HG02870 (cell line): ENCODE data around the gene ATAT1.
A peak's percentile ranks its signal among the peaks of the same experiment; 100 is the strongest.
"Not testable (repeated sequence)": the region's sequence is repeated elsewhere in the genome, so short reads cannot be mapped to it uniquely, and the experiment has no call there.

Experiments used
- ATAC-seq: cut with Tn5 transposase; IDR thresholded peaks from one replicate; pipeline ENCODE4 v1.9.1; 2021; ENCODE audit warnings: mild to moderate bottlenecking, moderate library complexity; ENCODE audit not compliant: unreplicated experiment

Gene ATAT1

DNA sequence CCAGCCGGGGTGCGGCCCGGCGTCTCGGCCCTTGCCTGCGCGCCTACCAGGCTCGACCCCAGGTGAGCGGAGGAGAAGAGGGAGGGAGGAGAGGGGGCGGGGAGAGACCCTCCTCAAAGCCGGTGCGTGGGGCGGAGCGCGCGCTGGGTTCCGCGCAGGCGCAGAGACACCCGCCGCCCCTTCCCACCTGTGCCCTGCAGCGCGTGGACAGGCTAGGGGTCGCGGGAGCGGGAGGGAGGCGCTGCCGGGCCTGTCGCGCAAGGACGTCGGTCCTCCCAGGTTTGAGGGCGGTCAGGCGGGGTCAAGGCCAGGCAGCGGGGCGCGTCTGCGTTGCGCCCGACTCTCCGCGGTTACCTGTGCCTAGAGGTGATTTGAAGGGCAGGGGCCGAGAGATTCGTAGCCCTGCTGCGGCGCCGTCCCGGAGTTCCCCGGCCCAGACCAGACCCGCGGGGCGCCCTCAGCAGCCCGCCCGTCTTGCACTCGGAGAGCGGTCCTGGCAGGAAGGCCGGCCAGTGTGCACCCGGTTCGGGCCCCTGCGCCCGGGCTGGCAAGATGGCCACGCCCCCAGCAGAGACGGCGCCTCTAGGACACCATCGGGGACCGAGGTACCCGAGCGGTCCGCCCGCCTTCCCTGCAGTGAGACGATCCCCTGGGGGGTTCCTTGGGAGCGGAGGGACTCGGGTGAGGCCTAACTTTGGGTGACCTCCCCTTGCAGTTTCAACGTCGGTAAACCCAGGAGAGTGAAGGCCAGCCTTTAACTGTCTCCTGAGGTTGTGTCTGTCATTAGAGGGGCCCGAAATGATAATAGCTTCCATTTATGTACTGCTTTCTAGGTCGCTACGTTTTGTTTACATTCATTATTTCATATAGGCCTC is 20.8 kb downstream of the ATAT1 start:
- peak; percentile 49 for ATAC-seq

DNA sequence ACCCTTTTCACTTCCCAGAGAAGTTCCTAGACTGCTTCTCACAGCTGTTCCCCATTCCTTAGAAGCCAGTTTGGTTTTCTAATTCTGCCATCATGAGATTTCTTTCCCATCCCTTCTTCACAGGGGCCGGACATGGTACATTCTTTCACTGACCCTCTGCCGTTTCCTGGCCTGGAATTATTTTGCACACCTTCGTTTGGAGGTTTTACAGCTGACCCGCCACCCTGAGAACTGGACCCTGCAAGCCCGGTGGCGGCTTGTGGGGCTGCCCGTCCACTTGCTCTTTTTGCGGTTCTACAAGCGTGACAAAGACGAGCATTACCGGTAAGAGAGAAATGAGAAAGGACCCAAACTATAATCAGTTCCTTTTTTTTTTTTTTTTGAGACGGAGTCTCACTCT is 24.5 kb downstream of the ATAT1 start:
- ATAC-seq: no peak

DNA sequence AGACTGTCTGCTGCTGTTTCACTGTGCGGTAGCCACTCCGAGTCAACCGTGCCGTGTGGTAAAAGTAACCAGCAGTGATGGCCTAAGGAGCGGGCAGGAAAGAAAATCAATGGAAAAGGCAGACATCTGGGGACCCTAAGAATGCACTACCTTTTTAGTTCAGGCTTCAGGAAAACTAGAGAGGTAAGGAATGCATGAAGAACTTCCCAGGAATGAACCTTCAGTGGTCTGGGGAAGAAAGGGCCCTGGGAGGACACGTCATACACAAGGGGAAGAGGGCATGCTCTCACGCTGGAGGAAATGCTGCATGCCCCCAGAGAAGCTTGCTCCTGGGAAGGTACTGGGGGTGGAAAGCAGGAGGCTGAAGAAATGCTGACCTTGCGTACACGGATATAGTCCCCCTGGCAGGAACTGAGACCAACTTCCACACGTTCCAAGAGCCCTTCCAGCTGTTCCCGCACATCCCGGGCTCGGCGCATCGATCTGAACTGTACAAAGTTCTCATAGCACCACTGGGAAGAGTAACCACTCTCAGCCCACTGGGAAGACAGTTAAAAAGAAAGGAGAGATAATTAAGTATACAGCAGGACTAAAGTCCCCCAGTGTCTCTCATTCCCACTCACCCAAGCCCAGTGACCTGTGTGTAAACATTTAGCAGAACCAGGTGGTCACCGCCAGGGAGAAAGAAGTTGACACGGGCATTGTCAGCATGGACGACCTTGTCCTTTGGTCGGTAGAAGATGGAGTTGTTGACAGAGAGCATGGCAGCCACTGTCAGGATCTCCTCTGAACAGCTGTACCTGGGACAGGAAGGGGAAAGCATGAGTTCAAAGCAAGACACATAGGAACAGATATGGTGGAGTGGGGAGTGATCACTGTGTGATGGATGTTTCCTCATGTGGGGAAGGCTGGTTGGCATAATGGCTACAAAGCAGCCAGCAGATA is 28.4 kb downstream of the ATAT1 start:
- ATAC-seq: no peak

DNA sequence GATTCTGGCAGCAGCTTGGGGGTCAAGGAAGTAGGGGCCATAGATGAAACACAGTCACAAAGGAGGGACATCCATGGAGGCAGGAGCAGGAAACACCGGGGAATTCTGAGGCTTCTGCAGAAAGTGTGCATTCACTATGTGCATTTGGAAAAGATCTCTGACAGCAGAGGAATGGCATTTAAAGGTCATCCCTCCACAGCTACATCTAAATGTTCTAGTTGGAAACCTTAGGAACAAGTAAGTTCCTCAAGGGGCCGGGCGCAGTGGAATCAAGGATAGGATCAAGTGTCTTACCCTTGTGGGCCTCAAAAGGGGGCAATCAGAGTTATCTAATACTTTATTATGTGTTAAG is 29.0 kb downstream of the ATAT1 start:
- ATAC-seq: no peak

DNA sequence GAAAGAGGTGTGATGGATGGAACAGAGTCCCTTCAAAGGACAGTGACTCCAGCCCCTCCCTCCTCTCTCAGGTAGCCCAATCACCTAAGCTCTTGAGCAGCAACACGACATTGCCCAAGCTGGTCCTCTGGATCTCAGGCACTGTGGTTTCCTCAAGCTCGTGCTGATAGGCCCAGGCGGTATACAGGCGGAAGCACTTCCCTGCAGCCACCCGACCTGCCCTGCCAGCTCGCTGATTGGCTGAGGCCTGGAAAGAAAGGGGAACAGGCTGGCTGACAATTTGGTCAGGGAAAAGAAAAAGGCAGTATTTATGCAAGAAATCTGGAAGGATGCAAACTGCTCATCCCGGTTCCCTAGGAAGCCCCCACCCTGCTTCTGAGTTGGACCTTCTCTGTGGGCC is 29.8 kb downstream of the ATAT1 start:
- ATAC-seq: no peak

DNA sequence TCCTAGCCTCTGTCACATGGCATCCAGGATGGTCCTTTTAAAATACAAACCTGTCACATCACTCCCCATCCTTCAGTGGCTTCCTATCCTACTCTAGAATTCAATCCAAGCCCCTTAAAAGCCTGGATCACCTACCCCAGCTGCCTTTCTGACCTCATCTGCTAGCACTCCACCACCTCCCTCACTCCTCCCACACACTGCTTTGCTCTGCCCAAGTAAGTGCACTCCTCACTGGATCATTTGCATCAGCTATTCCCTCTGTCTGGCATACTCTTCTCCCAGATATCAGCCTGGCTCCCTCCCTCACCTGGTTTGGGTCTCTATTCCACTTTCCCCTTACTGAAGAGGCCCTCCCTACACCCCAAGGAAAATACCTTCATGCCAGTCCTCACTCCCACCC is 30.8 kb downstream of the ATAT1 start:
- no peak for ATAC-seq

DNA sequence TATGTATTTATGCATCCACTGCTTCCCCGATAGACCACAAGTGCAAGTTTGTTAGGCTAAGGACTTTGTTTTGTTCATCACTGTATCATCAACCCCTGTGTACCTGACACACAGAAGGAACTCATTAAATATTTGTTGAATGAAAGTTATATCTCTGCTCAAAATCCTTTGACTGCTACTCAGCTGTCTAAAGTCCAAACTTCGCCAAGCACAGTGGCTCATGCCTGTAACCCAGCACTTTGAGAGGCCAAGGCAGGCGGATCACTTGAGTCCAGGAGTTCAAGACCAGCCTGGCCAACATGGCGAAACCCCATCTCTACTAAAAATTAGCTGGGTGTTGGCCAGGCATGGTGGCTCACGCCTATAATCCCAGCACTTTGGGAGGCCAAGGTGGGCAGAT is 31.2 kb downstream of the ATAT1 start:
- not testable (repeated sequence) for ATAC-seq

DNA sequence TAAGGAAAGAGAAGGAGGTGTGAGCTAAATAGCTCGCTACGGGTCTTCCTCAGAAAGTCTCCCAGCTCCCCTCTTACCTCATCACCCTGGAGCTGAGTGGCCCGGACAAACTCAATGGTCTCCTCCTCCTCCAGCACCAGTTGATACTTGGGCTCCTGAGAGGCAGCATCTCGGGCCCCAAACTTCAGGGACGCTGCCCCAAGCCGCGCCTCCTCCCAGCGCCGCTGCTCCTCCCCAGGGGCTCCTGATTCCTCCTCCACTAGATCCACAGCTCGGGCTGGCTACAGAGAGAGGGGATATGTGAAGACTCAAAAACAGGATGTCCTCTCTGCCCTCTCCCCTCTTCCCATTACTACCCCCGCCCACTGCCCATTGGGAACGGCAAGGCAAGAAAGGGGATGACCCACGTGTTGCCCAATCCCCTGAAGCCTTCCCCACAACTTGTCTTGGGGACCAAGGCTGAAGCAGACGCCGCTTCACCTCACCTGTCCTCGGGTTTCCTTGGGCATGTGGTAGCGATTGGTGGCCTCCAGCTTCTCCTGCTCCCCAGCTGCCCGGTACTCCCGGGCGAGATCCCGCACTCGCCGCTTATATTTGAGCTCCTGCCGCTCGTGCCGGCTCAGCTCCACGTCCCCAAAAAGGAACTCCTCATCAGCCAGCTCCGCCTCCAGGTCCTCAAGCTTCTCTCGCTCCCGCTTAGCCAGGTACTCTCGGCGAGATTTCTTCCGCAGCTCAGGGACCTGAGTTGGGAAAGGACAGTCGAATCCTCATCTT is 38.5 kb downstream of the ATAT1 start:
- ATAC-seq: no peak

DNA sequence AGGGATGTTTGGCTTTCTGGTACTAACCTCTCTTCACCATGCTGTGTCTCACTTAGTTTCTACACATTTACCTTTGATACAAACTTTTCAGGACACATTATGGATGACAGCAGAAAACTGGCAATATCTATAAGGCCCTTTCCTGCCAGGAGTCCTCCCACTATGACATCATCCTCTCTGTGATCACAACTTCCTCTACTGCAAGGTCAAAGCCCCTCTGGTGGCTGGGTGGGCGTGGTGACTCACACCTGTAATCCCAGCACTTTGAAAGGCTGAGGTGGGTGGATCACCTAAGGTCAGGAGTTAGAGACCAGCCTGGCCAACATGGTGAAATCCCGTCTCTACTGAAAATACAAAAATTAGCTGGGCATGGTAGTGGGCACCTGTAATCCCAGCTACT is 39.6 kb downstream of the ATAT1 start:
- not testable (repeated sequence) for ATAC-seq

DNA sequence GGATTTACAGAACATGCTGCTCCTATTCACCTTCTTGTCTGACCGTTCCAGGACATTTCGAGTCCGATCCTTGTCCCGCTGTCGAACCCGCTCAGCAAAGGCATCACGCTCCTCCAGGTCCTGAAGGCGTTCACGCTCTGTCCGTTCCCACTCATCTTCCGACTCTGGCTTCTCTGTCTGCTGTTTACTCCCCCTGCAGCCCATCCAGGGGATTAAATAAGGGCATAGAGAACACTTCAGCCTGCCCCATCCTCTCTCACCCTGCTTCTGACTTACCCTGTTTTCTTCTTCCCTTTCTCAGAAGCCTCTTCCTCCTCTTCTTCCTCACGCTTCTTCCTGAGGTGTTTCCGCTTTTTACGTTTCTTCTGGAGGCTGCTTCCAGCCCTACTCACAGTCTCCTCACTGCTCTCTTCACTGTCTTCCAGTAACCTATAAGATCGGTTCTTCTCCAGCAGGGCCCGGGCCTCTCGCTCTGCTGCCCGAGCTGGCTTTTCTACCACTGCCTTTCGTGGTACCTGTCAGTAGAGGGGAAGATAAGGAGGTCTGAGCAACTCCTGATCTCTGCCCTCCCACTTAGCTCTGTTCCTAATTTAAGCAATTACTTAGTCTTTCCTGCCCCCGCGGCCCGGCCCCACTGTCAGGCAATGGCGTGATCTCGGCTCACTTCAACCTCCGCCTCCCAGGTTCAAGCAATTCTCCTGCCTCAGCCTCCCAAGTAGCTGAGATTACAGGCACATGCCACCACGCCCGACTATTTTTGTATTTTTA is 44.3 kb downstream of the ATAT1 start:
- ATAC-seq: no peak

DNA sequence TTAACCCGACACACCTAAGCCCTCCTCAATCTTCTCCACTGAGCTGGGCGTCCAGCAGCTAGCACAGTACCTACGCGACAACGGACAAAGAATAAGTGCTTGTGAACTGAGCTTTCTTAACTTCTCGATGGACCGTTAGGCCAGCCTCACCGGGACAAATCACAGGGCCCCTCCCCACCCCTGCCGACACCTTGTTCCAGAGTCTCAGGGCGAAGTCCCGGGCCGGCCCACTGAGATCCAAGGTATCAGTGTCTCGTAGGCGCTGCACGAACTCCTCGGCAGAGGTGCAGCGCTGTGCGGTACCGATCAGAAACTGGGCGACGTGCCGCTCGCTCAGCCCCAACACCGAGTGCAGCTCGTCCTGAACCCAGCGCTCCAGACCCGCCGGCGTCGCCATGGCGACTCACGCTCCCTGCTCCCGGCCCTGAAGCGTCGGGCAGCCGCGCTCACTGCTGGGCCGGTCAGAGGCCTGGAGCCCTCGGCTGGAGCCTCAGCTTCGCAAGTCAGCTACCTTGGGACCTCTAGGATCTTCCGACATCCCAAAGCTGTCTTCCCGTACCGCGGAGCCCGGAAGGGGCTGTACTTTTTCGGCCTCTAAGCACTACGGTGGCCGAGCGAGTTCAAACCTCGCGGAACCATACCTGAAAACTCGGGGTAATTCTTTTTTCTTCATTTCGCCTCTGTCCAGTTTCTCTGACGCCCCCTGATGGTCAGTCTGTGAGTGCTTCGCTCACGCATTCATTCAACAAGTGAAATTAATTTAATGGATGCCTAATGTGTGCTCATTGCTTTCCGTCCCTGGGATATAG is 46.0 kb downstream of the ATAT1 start, which contains the start of gene DHX16:
Gene DHX16, minus strand, starts transcription at position 562 of the 809 bp plus-strand sequence. Its CDS starts 165 bp downstream, at position 397.
- ATAC-seq: peak; percentile 71

DNA sequence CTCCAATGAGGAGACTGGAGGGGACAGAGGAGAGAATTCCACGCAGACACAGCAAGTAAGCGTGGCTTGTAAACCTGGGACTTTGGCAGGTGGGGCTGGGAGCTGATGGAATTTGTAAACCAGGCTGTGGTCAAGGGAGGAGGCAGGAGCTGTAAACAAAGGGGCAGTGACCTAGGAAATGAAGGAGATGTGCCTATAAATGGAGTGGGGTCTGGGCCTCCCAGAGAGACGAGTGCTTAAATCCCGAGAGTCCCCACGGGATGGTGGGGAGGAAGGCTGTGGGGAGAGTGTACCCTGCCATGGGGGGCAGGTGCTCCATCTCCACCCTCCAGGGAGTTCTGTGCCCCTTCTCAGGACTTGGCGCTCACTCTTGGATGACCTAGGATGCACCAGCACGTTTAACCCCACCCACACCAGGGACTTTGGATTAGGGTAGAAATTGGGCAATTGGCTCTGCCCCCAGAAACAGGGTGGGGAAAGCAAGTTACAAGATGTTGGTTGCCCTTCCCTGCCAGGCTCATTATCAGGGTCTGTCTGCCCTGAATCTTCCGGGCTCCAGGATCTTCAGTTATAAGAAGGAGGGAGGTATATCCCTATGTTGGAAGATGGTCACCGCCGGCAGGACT is 50.1 kb downstream of the ATAT1 start:
- no peak for ATAC-seq

DNA sequence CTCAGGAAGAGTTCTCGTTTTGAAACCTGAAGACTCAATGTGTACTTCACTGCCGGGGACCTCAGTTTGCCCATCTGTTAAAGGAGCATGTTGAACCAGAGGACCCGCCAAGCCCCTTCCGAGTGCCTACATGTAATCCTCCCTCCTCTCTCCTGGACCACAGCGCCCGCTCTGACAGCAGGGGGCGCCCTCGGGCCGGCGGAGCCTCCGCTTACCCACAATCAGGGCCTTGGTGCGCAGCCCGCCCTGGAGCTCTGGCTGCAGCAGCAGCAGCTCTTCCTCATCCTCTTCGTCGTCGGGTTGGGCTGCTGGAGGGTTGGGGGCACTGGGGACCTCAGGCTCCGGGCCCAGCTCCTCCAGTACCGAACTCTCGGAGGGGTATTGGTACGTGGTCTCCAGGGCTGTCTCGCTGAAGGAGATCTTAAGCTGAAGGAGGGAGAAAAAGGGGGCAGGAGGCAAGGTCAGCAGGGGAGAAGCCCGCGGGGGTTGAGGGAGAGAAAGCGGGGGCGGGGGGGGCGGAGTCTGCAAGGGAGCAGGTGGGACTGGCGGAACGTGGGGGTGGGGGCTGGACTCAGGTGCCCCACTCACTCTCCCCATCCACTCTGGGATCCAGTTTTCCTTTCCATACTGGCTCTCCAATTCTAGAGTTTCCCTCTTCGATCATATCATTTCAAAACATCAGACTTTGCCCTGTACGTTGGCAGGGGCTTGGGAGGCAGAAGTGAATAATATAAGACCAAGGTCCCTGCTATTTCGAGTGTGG is 52.5 kb downstream of the ATAT1 start:
- ATAC-seq: peak; percentile 37

DNA sequence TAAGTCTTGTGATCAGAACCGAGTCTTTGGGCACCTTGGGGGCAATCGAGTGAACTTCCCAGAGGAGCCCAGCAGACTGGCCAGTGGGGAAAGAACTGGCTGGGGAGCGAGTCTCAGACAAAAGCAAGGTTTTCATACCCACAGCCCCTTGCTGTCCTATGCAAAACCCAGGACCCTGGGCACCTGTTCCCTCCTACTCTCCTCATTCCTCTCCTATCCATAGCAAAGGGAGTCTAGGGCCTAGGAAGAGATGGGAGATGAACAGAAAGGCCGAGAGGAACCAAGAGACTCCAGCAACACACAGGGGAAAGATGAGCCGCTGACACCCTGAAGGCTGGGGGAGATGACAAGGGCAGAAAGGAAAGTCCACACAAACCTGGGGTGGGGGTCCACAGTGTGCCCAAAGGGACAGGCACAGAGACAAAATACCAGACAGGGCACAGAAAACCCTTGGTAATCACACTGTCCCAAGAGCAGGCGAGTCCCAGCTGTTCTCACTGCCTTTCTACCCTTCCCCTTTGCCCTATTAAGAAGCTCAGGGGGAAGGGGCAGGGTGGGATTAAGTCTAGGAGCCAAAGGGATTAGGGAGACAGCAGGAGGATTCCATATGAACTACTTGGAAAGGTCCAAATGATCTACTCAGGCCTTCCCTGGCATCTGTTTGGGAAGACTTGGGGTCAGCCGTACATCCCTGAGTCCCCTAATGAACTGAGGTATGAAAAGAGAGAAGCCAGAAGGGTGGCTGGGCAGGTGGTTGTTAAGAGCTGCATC is 53.3 kb downstream of the ATAT1 start:
- no peak for ATAC-seq

DNA sequence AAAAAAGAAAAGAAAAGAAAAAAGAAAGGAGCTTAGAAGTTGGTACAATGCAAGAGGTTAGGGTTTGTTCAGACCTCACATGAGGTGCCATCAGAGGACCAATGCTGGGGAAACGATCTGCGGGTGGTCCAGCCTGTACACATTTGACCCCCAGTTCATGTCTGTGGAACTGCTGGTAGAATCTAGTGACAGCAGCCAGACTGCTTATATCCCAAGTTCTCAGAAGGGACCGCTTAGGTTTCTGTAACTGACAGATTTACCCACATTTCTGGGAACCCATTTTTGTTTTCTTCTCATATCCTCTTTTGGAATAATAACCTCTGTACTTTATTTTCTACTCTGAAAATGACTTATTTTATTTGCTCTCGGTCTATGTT is 55.1 kb downstream of the ATAT1 start:
- ATAC-seq: no peak

DNA sequence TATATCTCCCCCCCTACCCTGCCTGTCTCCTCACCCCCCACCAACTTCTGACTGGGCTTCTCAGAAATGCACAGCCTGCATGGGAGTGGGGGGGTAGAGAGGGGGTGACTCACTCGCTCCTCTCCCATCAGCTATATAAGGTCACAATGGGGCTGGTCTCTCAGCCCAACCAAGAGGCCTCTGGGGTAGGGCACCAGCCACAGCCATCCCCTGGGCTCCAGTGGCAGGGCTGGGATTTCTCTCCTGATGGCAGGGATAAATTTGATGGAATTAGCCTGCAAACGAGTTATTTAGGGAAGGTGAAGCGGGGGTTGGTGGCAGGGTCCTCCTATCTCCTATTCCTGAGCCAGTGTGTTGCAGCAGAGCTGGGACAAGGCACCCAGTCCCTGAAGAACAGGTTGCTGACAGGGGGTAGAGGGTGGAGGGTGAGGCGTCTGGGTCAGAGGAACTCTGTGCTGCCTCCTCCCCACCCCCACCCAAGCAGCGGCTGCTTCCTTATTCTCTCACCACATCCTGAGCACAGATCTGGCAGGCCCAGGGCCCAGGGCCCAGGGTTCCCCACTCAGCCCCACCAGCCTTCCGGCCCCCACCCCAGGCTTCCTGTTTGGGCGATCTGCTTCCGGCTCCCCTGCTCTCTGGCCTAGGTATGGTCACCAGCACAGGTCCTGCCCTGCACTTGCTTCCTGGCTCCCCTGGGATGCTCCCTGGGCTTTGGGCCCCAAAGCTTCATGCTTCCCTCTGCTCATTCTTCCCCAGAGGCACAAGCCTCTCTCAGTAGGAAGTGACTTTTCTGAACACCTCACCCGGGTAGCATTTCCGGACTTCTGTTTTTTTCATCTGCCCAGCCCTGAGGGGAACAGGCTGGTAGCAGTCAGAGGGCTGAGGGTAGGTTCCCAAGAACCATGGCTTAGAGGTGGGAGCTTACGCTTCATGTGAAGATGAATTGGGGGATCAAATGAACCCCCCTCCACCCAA is 55.8 kb downstream of the ATAT1 start:
- ATAC-seq: peak; percentile 39
